HT1080 (cell line): ENCODE results near the gene SELPLG. TPM values are rescaled to one million over a fixed set of nuclear protein-coding genes. Genes with fewer than 3 reads are reported as not detected.
"Not testable (repeated sequence)": the region's sequence is repeated elsewhere in the genome, so short reads cannot be mapped to it uniquely, and the experiment has no call there.

Source experiments
- DNase-seq: peaks from one replicate; pipeline ENCODE4 v3.0.0-alpha.2; 2015; ENCODE audit warnings: low read depth
- total RNA-seq: library from RNA; depleted of rRNA; stranded (reverse); fragments of >200 nt; shearing (Covaris generic); gene quantifications from 2 replicates; pipeline ENCODE4 v1.2.3, GENCODE V29; 2014

Gene SELPLG
- total RNA-seq, 1 experiment from 2014 or later: 1.1 TPM

DNA sequence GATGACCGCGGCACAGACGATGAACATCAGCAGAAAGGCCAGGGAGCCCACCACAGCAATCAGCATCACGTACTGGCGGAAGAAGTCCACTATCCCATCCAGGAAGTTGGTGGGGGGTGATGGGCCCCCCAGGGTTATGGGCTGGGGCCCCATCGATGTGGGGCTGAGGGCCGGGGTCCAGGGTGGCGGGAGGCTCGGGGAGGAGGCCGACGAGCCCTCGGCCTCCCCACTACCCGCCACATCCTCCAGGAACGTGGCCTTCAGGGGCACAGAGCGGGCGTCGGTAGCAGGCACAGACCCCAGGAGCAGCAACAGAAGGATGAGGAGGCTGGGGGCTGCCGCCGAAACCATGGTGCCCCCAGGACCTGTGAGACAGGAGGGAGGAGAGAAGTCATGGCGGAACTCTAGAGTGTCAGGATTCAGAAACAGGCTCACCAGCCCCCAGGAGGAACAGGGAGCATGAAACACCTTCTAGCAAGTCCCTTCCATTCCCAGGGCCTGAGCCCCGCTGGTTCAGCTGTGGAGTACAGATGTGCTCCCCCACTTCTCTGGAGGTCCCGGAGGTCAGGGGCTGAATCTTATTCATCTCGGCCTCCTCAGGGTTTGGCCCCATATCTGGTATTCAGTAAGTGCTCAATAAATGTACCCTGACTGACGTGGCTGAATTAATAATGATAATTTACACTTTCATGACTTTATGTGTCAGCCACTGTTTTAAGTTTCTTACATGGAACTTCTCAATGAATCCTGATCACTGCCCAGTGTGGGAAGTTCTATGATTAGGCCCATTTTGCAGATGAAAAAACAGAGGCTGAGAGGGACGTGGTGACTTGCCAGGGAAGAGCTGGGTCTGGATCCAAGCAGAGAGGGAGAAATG is 41.4 kb downstream of the SELPLG start:
- no peak for DNase-seq

DNA sequence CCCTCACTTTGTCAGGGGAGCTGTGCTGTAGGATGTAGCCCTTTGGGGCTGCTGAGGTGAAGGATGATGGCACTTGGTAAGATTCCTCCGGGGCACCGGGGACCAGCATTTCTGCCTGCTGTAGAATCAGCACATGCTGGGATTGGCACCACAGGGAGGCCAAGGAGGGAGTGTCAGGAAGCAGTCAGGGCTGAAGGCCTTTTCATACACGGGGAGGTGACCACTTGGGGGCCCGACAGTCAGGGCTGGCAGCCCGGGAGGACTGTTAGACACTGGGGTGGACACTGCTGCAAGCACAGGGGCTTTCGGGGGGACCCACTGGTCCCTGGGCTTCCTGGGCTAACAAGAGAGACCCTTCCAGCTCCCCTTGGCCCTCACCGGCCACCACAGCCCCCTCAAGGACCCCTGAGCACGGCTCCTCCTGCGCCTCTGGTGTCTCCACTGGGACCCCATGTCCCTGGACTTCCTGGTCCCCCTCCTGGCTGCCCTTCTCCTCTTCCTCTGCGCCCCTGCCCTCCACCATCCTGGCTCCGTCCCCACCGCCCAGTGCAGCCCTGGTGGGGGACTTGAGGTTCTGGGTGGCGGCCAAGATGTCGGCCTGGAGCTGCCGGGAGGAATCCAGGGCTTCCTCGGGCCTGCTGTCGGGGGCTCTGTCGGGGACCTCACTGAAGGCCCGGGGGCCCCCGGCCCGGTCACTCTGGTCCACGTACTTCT is 42.3 kb downstream of the SELPLG start:
- DNase-seq: no peak

DNA sequence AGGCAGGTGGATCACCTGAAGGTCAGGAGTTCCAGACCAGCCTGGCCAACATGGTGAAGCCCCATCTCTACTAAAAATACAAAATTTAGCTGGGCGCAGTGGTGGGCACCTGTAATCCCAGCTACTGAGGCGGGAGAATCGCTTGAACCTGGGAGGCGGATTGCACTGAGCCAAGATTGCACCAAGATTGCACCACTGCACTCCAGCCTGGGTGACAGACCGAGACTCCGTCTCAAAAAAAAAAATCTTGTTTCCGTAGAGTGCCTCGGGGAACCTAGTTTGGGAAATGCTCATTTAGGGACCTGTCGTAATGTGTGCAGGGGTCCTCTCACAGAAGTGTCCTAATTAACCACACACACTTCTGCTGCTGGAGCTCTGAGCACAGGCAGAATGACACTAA is 43.2 kb downstream of the SELPLG start:
- DNase-seq: not testable (repeated sequence)

DNA sequence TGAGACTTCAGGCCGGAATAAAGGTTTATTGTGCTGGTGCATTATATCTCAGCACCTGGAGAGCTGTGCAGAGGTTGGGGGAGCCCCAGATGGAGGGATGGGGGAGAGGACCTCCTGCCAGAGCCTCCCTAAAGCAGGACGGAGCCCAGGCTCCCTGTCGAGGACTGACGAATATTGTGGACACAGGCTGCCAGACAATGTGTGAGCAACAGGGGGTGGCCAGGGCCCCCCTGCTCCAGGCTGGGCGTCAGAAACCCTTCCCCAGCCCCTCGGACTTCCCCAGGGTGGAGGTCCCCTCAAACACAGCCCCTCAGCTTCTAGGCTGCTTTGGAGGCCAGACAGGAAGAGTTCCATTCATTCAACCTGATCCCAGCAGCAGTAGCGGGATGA is 43.9 kb downstream of the SELPLG start:
- no peak for DNase-seq

DNA sequence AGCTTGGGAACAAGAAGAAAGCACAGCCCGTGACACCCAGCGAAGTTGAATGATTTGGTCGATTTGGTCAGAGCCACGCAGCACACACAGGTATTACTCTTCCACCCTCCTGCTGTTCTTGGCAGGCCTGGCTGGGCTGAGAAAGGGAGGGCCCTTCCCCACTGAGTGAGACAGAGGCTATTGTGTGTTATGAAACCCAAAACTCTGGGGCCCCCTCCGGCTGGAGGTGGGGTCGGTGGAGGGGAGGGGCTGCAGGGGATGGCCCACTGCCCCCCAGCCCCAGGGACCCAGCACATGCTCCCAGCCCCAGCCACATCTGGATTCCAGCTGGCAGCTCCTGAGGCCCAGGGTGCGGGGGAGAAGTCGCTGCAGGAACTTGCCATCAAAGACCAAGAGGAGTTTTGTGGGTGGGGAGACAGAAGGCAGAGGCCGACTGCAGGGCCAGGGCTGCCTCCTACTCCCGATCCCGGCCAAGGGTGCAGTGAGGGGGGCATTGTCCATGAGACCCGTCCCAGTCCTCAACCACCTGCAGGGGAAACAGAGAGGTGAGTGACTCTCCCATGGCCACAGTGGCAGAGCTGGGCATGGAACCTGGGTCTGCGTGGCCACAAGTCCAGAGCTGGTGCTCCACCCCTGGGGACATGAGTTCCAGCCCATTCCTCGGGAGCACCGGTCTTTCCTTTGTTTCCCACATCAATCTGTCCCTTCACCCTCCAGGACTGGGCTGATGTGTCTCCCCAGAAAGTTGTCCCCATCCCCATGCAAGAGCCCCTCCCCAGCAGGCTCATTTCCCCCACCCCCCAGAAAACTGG is 44.5 kb downstream of the SELPLG start:
- DNase-seq: no peak

DNA sequence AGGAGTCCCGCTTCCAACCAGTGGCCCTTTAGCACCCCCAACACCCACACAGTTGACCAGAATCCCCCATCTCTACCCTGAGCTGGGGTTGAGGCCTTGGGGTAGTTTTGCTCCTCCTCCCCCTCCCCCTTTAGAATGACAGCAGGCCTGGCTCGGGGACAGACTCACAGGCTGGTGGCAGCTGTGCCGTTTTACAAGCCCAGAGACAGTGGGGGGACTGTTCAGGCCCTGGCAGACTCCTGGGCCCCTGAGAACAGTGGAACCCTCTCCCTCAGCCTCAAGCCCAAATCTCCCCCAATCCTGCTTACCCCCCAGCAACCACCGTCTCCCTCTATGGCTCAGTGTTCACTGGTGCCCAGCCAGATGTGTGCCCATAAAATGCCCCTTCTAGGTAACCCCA is 45.9 kb downstream of the SELPLG start:
- DNase-seq: no peak

DNA sequence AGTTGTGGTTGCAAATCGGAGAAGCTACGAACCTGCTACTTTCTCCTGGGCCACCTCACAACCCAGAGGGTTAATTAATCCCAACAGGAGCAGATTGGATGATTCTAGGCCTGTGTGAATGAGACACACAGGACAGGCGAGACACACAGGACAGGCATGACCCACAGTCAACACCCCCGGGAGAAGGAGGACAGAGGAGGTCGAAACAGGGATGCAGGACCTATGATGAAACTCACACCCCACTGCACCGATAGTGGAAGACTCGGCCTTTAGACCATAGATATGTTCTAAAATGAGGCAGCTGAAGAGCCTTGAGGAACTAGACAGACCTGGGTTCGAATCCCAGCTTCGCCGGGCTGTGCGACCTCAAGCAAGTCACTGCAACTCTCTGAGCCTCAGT is 47.4 kb downstream of the SELPLG start:
- no peak for DNase-seq

DNA sequence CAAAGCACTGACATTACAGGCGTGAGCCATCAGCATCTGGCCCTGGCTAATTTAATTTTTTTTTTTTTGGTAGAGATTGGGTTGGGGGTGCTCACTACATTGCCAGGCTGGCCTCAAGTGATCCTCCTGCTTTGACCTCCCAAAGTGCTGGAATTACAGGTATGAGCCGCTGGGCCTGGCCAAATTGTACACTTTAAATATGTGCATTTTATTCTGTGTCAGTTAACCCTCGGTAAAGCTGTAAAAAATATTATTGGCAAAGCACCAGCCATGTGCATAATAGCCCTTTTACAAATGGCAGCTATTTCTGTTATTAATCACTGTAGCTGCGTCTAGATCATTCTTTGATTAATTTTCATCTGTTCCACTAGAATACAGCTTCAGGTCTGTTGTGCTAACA is 47.8 kb downstream of the SELPLG start:
- DNase-seq: no peak

DNA sequence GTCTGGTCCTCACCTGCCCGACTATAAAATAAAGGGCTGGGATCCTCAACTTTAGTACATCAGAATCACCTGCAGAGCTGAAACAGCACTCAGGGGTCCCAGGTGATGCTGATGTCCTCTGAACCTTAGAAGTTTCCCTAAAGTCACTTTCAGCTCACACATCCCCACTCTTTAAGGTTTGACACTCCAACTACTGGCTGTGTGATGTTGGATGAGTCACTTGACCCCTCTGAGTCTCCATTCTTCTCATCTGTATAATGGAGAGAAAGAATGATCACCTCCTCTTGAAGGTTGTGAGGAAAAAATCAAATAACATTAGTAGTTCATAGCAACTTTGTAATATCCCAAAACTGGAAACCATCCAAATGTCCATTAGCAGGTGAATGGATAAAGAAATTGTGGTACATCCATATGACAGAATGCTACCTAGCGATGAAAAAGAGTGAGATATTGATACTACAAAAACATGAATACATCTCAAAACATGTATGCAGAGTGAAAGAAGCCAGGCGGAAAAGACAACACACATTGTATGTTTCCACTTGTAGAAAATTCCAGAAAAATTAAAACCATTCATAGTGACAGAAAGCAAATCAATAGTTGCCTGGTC is 49.1 kb downstream of the SELPLG start:
- no peak for DNase-seq

DNA sequence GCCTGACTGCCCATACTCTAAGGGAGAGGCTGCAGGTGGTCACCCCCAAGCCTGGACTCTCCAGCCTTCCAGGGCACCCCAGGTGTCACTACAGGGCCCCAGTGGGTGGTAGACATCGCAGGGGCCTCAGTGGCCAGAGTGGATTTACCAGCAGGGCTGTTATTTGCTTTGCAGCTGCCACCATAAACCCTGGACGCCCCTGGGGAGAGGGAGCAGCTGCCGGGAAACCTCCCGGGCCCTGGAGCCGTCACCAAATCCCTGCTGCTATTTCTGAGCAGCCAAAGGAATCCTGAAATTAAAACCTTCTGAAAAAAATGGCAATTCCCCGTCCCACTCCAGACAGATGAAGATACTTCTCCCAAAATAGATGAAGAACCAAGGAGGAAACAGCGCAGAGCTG is 49.7 kb downstream of the SELPLG start:
- no peak for DNase-seq

DNA sequence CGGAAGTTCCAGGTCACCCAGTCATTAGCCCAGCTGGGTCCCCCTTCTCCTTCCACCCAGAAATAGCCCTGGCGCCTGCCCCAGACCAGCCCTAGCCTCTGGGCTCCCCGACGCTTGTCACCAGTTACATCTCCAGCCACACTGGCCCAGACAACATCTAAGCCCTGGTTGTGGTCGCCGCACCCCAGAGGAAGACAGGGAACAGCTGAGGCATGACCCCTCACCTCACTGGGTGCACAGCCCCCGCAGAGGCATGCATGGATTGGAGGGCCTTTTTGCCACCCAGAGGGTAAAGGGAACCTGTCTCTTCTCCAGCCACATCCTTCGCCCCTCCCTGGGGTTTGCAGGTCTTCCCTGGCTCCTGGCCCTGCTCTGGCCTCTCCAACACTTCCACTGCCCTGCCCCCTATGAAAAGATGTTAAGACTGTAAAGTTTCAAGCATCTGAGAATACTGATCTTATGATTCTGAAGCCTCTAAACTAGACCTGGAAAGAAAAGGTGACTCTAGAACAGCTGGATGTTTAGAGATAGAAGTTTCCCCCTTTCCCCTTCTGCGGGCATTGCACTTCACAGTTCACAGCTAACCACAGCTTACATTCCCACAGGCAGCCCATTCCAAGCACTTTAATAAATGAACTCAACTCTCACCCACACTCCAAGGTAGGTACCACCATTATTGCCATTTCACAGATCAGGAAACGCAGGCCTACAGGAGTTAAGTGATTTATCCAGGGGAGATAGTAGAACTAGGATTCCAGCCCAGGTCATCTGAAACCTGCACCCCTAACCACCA is 50.5 kb downstream of the SELPLG start:
- DNase-seq: no peak

DNA sequence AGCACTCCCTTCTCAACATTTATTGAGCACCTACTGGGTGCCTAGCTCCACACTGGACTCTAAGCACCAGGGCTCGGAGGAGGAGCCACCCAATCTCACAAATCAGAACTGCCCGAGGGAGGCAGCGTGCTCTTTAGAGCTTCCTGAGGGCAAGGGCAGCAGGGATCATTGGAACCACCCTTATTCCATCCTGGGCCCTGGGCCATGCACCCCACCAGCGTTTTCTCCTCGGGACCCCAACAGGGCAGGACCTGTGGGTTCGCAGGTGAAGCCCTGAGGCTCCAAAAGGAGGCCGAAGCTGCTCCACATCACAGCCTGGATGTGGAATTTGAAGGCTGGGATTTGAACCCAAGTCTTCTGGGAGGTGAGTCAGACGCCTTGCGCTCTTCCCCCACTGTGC is 51.2 kb downstream of the SELPLG start:
- DNase-seq: no peak

DNA sequence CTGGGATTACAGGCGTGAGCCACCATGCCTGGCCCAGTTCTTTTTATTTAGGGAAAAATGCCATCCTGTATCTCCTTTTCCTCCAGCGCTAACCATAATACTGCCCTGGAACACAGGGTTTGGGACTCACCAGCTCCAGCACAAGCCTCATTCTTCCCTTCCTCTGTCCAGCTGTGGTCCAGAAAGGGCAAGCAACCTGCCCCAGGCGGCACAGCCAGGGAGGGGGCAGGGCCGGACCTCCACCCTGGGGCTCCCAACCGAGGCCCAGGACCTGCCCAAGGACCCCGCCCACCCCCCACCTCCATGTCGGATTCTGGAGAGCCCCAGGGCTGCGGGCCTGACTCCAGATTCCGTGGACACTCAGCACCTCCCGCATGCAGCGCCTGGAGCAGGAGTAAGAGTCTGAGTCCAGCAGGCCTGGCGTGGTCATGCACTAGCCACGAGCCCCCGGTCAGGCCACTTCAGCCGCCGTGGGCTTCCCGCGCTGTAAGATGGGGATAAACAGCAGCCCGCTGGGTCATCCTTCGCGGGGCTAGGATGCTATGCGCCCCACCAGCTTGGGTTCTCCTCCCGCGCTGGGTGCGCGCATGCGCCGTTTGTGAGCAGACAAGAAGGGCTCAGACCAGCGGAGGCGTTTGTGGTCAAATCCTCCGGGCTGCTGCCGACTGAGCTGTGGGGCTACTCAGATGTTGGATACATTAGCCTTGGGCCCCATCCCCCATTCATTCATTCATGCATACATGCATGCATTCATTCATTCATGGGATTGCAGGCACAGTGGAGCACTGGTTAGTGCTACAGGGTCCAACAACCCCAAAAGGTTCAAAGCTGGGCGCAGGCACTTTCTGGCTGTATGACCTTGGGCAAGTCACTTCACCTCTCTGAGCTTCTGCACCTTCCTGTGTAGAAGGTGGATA is 52.1 kb downstream of the SELPLG start:
- no peak for DNase-seq

DNA sequence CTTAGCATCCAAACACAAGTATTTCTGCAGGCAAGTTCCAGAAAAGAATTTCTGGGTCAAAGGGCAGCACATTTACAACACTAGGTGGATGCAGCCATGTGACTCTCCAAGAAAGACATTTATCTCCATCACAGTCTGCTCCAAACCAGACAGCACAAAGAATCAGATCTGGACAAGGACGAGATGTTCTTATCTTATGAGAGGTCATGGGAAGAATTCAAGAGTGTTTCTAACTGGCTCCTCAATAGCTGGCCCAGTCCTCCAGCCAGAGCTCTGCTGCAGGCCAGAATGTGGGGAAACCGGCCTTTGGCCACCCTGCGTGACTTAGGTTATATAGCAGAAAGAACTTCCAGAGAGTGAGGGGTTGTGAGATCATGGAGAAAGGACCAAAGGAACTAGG is 53.2 kb downstream of the SELPLG start:
- DNase-seq: no peak

DNA sequence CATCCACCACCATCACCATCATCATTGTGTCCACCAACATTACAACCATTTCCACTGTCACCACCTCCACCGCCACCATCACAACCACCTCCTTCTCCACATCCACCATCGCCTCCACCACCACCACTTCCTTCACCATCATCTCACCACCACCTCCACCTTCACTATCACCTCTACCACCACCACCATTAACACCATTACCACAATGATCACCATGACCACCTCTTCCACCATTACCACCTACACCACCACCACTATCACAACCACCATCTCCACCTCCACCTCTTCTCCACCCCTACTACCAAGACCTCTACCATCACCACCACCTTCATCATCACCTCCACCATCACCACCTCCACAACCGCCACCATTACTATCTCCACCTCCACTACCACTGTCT is 54.9 kb downstream of the SELPLG start:
- DNase-seq: no peak

DNA sequence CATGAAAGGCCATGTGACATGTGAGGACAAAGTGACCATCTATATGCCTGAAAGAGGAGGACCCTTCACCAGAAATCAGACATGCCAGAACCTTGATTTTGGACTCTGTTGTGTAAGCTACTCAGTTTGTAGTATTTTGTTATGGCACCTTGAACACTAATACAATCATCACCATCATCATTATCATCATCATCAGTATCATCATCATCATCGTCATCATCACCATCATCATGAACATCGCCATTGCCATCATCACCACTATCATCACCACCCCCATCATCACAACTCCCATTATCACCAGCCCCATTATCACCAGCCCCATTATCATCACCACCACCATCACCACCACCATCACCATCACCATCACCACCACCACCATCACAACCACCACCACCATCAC is 55.4 kb downstream of the SELPLG start:
- DNase-seq: no peak

DNA sequence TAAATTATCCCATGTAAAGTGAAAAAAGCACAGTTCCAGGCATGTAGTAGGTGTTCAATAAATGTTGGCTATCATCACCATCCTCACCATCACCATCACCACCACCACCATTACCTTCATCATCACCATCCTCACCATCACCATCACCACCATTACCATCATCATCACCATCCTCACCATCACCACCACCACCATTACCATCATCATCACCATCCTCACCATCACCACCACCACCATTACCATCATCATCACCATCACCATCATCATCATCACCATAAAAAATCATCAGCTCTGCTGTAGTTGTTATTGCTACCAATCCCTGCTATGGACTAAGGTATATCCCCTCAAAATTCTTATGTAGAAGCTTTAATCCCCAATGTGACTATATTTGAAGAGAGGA is 56.2 kb downstream of the SELPLG start:
- DNase-seq: no peak

DNA sequence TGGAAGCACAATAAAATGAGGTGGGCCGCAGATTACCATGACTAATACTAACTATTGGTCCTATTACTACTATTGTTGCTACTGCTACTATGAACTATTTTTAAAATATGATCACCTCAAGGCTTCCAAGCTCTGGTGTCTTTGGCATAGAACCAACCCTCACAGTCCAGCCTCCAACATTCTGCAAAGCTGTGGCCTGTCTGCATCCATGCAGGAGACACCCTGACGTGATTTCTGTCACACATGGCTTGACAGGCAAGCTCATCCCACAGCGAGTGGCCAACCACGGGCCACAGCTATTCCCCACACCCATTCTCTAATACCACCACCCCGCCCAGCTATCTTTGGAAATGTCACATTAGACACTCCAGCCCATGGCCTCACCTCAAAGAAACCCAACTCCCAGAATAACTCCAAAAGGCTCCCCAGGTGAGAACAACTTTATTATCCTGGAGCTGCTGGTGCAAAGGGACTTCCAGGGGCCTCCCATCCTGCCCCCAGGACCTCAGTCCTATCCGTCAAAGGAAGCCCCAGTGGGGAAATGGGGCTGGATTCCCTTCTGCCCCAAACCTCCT is 56.9 kb downstream of the SELPLG start:
- no peak for DNase-seq

DNA sequence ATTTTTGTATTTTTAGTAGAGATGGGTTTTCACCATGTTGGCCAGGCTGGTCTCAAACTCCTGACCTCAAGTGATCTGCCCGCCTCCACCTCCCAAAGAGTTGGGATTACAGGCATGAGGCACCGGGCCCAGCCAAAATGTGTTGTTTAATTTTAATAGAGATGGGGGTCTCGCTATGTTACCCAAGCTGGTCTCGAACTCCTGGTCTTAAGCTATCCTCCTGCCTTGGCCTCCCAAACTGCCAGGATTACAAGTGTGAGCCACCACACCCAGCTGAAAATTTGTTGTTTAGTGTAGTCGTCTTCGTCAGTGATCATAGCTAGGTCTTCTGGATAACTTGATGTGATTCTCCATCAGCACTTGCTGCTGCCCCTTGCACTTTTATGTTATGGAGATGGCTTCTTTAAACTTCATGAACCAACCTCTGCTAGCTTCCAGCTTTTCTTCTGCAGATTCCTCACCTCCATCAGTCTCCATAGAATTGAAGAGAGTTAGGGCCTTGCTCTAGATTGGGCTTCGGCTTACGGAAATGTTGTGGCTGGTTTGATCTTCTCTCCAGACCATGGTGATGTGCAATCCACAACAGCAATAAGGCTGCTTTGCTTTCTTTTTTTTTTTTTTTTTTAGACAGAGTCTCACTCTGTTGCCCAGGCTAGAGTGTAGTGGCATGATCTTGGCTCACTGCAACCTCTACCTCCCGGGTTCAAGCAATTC is 58.3 kb downstream of the SELPLG start:
- no peak for DNase-seq
